Right lobe of liver (tissue), 4 donors: ENCODE measurements around the gene MPHOSPH10.

Source experiments
- CTCF ChIP-seq, 4 donors: fragments of 200-600 bp in 3 of 4; fragments of 450-650 bp in 1 of 4; IDR thresholded peaks; one replicate each; pipeline versions ENCODE4 v1.5.1 to v1.8.0; 2016 to 2022; ENCODE audit warnings: antibody characterized with exemption in 4 of 4, mild to moderate bottlenecking in 2 of 4
- POLR2A ChIP-seq: fragments of 450-650 bp; IDR thresholded peaks from one replicate; pipeline ENCODE4 v1.6.1; 2017; ENCODE audit warnings: antibody characterized with exemption, mild to moderate bottlenecking
- donor health status: DM: no; HTN: no; CAD: no.
- donor health status: DM: no; HTN: no; CAD: no.
- donor health status: DM: no; HTN: yes; CAD: no.

DNA sequence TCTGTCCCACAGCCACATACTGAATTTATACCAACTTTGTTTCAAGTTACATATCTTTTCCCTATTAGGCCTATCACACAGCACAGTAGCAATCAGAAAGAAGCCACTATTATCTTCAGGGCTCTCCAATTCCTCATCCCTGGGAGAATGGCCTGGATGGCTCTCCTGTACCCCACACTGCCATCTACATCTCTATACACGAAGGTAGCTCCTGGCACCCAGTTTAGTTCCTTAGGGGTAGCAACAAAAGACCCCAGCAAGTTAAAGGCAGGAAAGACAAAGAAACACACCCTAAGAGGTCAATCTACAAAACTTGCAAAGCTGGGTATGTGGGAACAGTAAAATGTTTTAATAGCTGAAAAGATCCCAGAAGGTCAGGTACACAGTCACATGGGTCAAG, 56.5 kb downstream of the MPHOSPH10 start:
- TF ChIP-seq CTCF (IDR thresholded peaks at IDR 0.05) (no peak), POLR2A (no peak)
